GM19238 (cell line): ENCODE data around the gene HPS5.
A peak's percentile ranks its signal among the peaks of the same experiment; 100 is the strongest.
"Not testable (repeated sequence)": the region's sequence is repeated elsewhere in the genome, so short reads cannot be mapped to it uniquely, and the experiment has no call there.

Experiments used
- DNase-seq: peaks from one replicate; pipeline ENCODE4 v3.0.0; 2011; ENCODE audit warnings: low spot score; ENCODE audit not compliant: insufficient read length

The HPS5 gene

GRCh38 chr11:18321969-18322711 is at the start of gene HPS5, which contains the start of gene GTF2H1:
HPS5 (minus strand) TSS chr11:18322140; CDS start chr11:18317858, 4,282 bp downstream.
GTF2H1 (plus strand) TSS chr11:18322567; CDS start chr11:18333075, 10,508 bp downstream.
- peak; percentile 88 for DNase-seq

GRCh38 chr11:18371279-18371678 is 49.3 kb upstream of the HPS5 start:
- DNase-seq = no peak

- no peak for DNase-seq
These were observed 47.5 kb upstream of the HPS5 start for GRCh38 chr11:18369398-18369797.

GRCh38 chr11:18368221-18368620 is 46.3 kb upstream of the HPS5 start:
- no peak for DNase-seq

- DNase-seq = no peak
These were observed 45.5 kb upstream of the HPS5 start for GRCh38 chr11:18367431-18367830.

GRCh38 chr11:18366286-18366685 is 44.3 kb upstream of the HPS5 start:
- DNase-seq = no peak

GRCh38 chr11:18365741-18366140 is 43.8 kb upstream of the HPS5 start:
- no peak for DNase-seq

- DNase-seq = no peak
These were observed 42.6 kb upstream of the HPS5 start for GRCh38 chr11:18364495-18365073.

- no peak for DNase-seq
These were observed 39.2 kb upstream of the HPS5 start for GRCh38 chr11:18361154-18361553.

GRCh38 chr11:18358646-18359045 is 36.7 kb upstream of the HPS5 start:
- DNase-seq = no peak

GRCh38 chr11:18352581-18352980 is 30.6 kb upstream of the HPS5 start:
- no peak for DNase-seq

GRCh38 chr11:18347471-18348125 is 25.7 kb upstream of the HPS5 start:
- DNase-seq = no peak

- DNase-seq = no peak
These were observed 11.0 kb upstream of the HPS5 start for GRCh38 chr11:18332891-18333290.

- DNase-seq = no peak
These were observed 10.4 kb upstream of the HPS5 start for GRCh38 chr11:18332302-18332701.

GRCh38 chr11:18330921-18331320 is 9.0 kb upstream of the HPS5 start:
- DNase-seq = no peak

GRCh38 chr11:18329196-18329870 is 7.4 kb upstream of the HPS5 start:
- DNase-seq = no peak

GRCh38 chr11:18324381-18324780 is 2.4 kb upstream of the HPS5 start:
- no peak for DNase-seq

- DNase-seq = not testable (repeated sequence)
These were observed 1.9 kb upstream of the HPS5 start for GRCh38 chr11:18323881-18324280.

- DNase-seq = no peak
These were observed 1.1 kb upstream of the HPS5 start for GRCh38 chr11:18322818-18323570.

GRCh38 chr11:18321578-18321968 is 367 bp downstream of the HPS5 start:
- DNase-seq = no peak

- no peak for DNase-seq
These were observed 1.3 kb downstream of the HPS5 start for GRCh38 chr11:18320617-18321016.
